GM12875 (cell line): Measurements from ENCODE around the gene FAR2.
"Not testable (repeated sequence)": the region's sequence is repeated elsewhere in the genome, so short reads cannot be mapped to it uniquely, and the experiment has no call there.

ENCODE experiments used
- H3K4me3 ChIP-seq: one replicate; pipeline ENCODE4 v1.5.1; 2011; ENCODE audit warnings: low read depth, low read length, control low read depth
- CTCF ChIP-seq: IDR thresholded peaks from 2 replicates; pipeline ENCODE4 v1.5.1; 2011; ENCODE audit warnings: low read depth, mild to moderate bottlenecking, control low read depth, inconsistent platforms, low read length, moderate library complexity, borderline replicate concordance; ENCODE audit not compliant: insufficient read depth

FAR2 gene

GRCh38 chr12:29288031-29288430 lies 139.0 kb downstream of the FAR2 start:
- TF ChIP-seq CTCF: no peak
- no peak overlapping the region for H3K4me3 ChIP-seq

GRCh38 chr12:29290475-29290874 lies 141.4 kb downstream of the FAR2 start:
- not testable (repeated sequence) for H3K4me3 ChIP-seq

GRCh38 chr12:29291226-29291625 lies 142.1 kb downstream of the FAR2 start:
- TF ChIP-seq CTCF: no peak
- H3K4me3 ChIP-seq: no peak overlapping the region

GRCh38 chr12:29299633-29300032 lies 150.6 kb downstream of the FAR2 start:
- H3K4me3 ChIP-seq: no peak overlapping the region
- no peak for TF ChIP-seq CTCF

GRCh38 chr12:29301114-29301513 lies 152.0 kb downstream of the FAR2 start:
- no peak for TF ChIP-seq CTCF
- H3K4me3 ChIP-seq: no peak overlapping the region

GRCh38 chr12:29304388-29304787 lies 155.3 kb downstream of the FAR2 start:
- no peak for TF ChIP-seq CTCF
- no peak overlapping the region for H3K4me3 ChIP-seq

- TF ChIP-seq CTCF: no peak
- H3K4me3 ChIP-seq: no peak overlapping the region
Observed at GRCh38 chr12:29306266-29306665, 157.2 kb downstream of the FAR2 start.

- TF ChIP-seq CTCF: no peak
- no peak overlapping the region for H3K4me3 ChIP-seq
Observed at GRCh38 chr12:29306682-29307081, 157.6 kb downstream of the FAR2 start.
